Measurements from ENCODE around the gene METTL9. TPM values are rescaled to one million over a fixed set of nuclear protein-coding genes. Genes with fewer than 3 reads are reported as not detected.

Gene METTL9
- total RNA-seq, 1 experiment from 2014 or later, result 41.4 TPM

GRCh38 chr16:21644674-21645073, 45.3 kb downstream of the METTL9 start (continued):
- TF ChIP-seq CTCF (IDR thresholded peaks at IDR 0.05 in 2 of 3, conservative IDR thresholded peaks at IDR 0.05 in 1 of 3; ENCODE audit: borderline replicate concordance in 1 of 3, insufficient read depth in 1 of 3, low read depth in 2 of 3, low read length in 2 of 3), result no peak
- no peak for TF ChIP-seq SRF (IDR thresholded peaks at IDR 0.05; ENCODE audit: low read depth)
- TF ChIP-seq YY1 (IDR thresholded peaks at IDR 0.05; ENCODE audit: extremely low read depth, insufficient replicate concordance, low read depth, low read length), result no peak

DNA sequence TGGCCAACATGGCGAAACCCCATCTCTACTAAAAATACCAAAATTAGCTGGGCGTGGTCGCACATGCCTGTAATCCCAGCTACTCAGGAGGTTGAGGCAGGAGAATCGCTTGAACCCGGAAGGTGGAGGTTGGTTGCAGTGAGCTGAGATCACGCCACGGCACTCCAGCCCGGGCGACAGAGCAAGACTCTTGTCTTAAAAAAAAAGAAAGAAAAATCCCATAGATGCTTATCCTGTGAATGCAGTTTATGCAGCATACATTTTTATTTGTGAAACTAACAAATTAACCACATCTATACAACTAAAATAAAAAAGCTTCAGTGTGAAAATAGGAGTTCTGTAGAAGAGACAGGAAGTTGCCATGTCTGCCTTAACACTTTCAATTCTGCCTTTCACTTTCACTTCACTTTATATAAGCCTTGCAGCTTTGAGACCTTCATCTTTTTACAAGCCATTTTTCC, 45.9 kb downstream of the METTL9 start:
- Histone ChIP-seq H3K9me3 (ENCODE audit: control insufficient read depth in 1 of 2, insufficient read depth in 1 of 2, low read depth in 1 of 2, low read length in 2 of 2) (no peaks in the 10 kb centered on the region), H2AFZ (ENCODE audit: low read depth, low read length, poor library complexity, severe bottlenecking) (no peak overlapping the region), H3K4me1 (ENCODE audit: control insufficient read depth in 1 of 2, insufficient read depth in 2 of 2, low read length in 2 of 2) (no peaks in the 10 kb centered on the region), H3K36me3 (ENCODE audit: control insufficient read depth in 1 of 2, insufficient read depth in 2 of 2, low read length in 2 of 2) (no peaks in the 10 kb centered on the region), H4K20me1 (ENCODE audit: insufficient read depth) (no peaks in the 10 kb centered on the region), H3K79me2 (ENCODE audit: insufficient read depth, low read length) (no peaks in the 10 kb centered on the region), H3K4me3 (replicated peaks in 1 of 2; ENCODE audit: low read depth in 1 of 2, low read length in 2 of 2) (no peak overlapping the region), H3K4me2 (ENCODE audit: low read length) (no peak overlapping the region), H3K9ac (ENCODE audit: low read length) (no peak overlapping the region), H3K27me3 (ENCODE audit: insufficient read depth, low read length) (no peaks in the 10 kb centered on the region), H3K27ac (ENCODE audit: low read depth, low read length) (no peak overlapping the region), H3K9me2 (ENCODE audit: insufficient read depth) (no peaks in the 10 kb centered on the region)
- DNase-seq (ENCODE audit: low read depth, low spot score) (no peak), ATAC-seq (no peak)
- ChIA-PET RAD21 (ENCODE audit: low non-redundant PET in 1 of 2, low total read pairs in 2 of 2, uncharacterized antibody in 2 of 2, unreplicated experiment in 2 of 2) (no interaction called here), CTCF (interaction anchor here (1.6 kb wide), 1 partner anchor 12 kb away, joined by 7 read pairs; no protein-coding TSS in a partner anchor), POLR2A (no interaction called here)
- BruUV-seq (replicated peaks), result no TSS peak
- intact Hi-C loops (cut with micrococcal nuclease), result no loop called here
- TF ChIP-seq FOSL1 (IDR thresholded peaks at IDR 0.05; ENCODE audit: low read depth) (no peak), SIN3A (IDR thresholded peaks at IDR 0.05; ENCODE audit: low read depth) (no peak), EZH2 (IDR thresholded peaks at IDR 0.05) (no peak), ZBTB33 (IDR thresholded peaks at IDR 0.05; ENCODE audit: extremely low read depth, insufficient replicate concordance, low read length) (no peak), POLR2AphosphoS5 (IDR thresholded peaks at IDR 0.05; ENCODE audit: low read depth, low read length) (no peak), CTCF (IDR thresholded peaks at IDR 0.05 in 2 of 3, conservative IDR thresholded peaks at IDR 0.05 in 1 of 3; ENCODE audit: borderline replicate concordance in 1 of 3, insufficient read depth in 1 of 3, low read depth in 2 of 3, low read length in 2 of 3) (no peak), ZFX (IDR thresholded peaks at IDR 0.05) (no peak), EGR1 (IDR thresholded peaks at IDR 0.05; ENCODE audit: low read depth) (no peak), ATF3 (IDR thresholded peaks at IDR 0.05) (no peak), POLR2A (IDR thresholded peaks at IDR 0.05; ENCODE audit: borderline replicate concordance, extremely low read depth, insufficient read depth, insufficient read length) (no peak), ELF1 (IDR thresholded peaks at IDR 0.05; ENCODE audit: borderline replicate concordance, low read depth) (no peak), CBX3 (IDR thresholded peaks at IDR 0.05; ENCODE audit: low read depth) (no peak), YY1 (IDR thresholded peaks at IDR 0.05; ENCODE audit: extremely low read depth, insufficient replicate concordance, low read depth, low read length) (no peak), SRF (IDR thresholded peaks at IDR 0.05; ENCODE audit: low read depth) (no peak), JUND (IDR thresholded peaks at IDR 0.05) (no peak), SP1 (IDR thresholded peaks at IDR 0.05; ENCODE audit: low read depth) (no peak)
- TF ChIP-seq, protein P1, sequence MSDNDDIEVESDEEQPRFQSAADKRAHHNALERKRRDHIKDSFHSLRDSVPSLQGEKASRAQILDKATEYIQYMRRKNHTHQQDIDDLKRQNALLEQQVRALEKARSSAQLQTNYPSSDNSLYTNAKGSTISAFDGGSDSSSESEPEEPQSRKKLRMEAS (IDR thresholded peaks at IDR 0.05), result no peak
